Endothelial cell of umbilical vein (primary cell): Measurements from ENCODE around the gene INHA. TPM values are rescaled to one million over a fixed set of nuclear protein-coding genes. Genes with fewer than 3 reads are reported as not detected.

Source experiments
- BruUV-seq: library from RNA; stranded (reverse); fragments of 400-500 nt; replicated peaks from 2 replicates; lab custom pipeline; 2021; lab: Mats Ljungman, UMichigan
- CTCF ChIA-PET: fragments of 300-600, 350-600 bp; sonication (Branson Sonifier 250); formaldehyde crosslinking; loops from one replicate; lab custom pipeline; 2021; ENCODE audit warnings: antibody characterized with exemption, inconsistent platforms; lab: Charles Lee
- POLR2A ChIA-PET: fragments of 300-600, 350-600 bp; sonication (Branson Sonifier 250); formaldehyde crosslinking; loops from one replicate; lab custom pipeline; 2021; ENCODE audit warnings: antibody characterized with exemption, inconsistent platforms; lab: Charles Lee
- DNase-seq: peaks from one replicate; pipeline ENCODE4 v3.0.0-alpha.2; 2011; ENCODE audit warnings: low read depth, low spot score
- FAIRE-seq: peaks from 2 replicates; lab custom pipeline; 2011; peaks lifted over from hg19 to GRCh38; lab: Jason Lieb, UNC
- H2AFZ ChIP-seq: 2 replicates; pipeline ENCODE4 v1.6.0; 2012; ENCODE audit warnings: low read depth, low read length, control low read depth, inconsistent platforms
- H3K27ac ChIP-seq: 2 replicates; pipeline ENCODE4 v1.5.1; 2011; ENCODE audit warnings: low read depth, mild to moderate bottlenecking, control low read depth, low read length, moderate library complexity; ENCODE audit not compliant: insufficient read depth
- H3K27me3 ChIP-seq, 2 experiments: 2 replicates each; pipeline versions ENCODE4 v1.6.0 to v1.6.1; 2011; ENCODE audit warnings: low read length in 2 of 2, mixed read lengths in 1 of 2; ENCODE audit not compliant: control insufficient read depth in 2 of 2, insufficient read depth in 2 of 2
- H3K36me3 ChIP-seq, 2 experiments: 2 replicates in 1 of 2; 3 replicates in 1 of 2; pipeline ENCODE4 v1.5.1; 2011; ENCODE audit warnings: low read length in 2 of 2, mild to moderate bottlenecking in 1 of 2, moderate library complexity in 1 of 2; ENCODE audit not compliant: control insufficient read depth in 2 of 2, insufficient read depth in 2 of 2; ENCODE audit errors: extremely low read depth in 1 of 2
- H3K4me1 ChIP-seq: 3 replicates; pipeline ENCODE4 v1.5.1; 2011; ENCODE audit warnings: mild to moderate bottlenecking, low read length; ENCODE audit not compliant: control insufficient read depth, insufficient read depth; ENCODE audit errors: extremely low read depth
- H3K4me2 ChIP-seq: 2 replicates; pipeline ENCODE4 v1.6.1; 2011; ENCODE audit warnings: low read length, control low read depth, mixed read lengths; ENCODE audit not compliant: insufficient read depth
- H3K4me3 ChIP-seq, 3 experiments: fragments of 200-600 bp in 1 of 3; sonication (generic), shearing (Covaris generic) in 1 of 3; replicated peaks in 1 of 3; 2 replicates each; pipeline ENCODE4 v1.5.1; 2011 to 2016; ENCODE audit warnings: control low read depth in 3 of 3, low read length in 3 of 3, mild to moderate bottlenecking in 2 of 3, inconsistent platforms in 1 of 3, low read depth in 1 of 3, moderate library complexity in 1 of 3; ENCODE audit not compliant: insufficient read depth in 1 of 3
- H3K79me2 ChIP-seq: 2 replicates; pipeline ENCODE4 v1.6.0; 2012; ENCODE audit warnings: low read length, inconsistent platforms; ENCODE audit not compliant: control insufficient read depth, insufficient read depth
- H3K9ac ChIP-seq: replicated peaks from 2 replicates; pipeline ENCODE3; 2011; ENCODE audit warnings: low read length, control low read depth; ENCODE audit not compliant: insufficient read depth; ENCODE audit errors: extremely low read depth
- H3K9me1 ChIP-seq: replicated peaks from 3 replicates; pipeline ENCODE4 v1.6.0; 2011; ENCODE audit warnings: mild to moderate bottlenecking, low read length; ENCODE audit not compliant: control insufficient read depth, insufficient read depth; ENCODE audit errors: extremely low read depth
- H3K9me3 ChIP-seq: replicated peaks from 2 replicates; pipeline ENCODE4 v1.5.1; 2012; ENCODE audit warnings: low read length, inconsistent platforms; ENCODE audit not compliant: control insufficient read depth, insufficient read depth
- H4K20me1 ChIP-seq: replicated peaks from 2 replicates; pipeline ENCODE3; 2011; ENCODE audit warnings: mild to moderate bottlenecking, low read length; ENCODE audit not compliant: control insufficient read depth, insufficient read depth; ENCODE audit errors: extremely low read depth
- CTCF ChIP-seq, 2 donors: IDR thresholded peaks; 1 replicate in 1 of 2; 2 replicates in 1 of 2; pipeline ENCODE4 v1.5.1; 2011; ENCODE audit warnings: low read length in 2 of 2, mild to moderate bottlenecking in 2 of 2, moderate library complexity in 2 of 2, control low read depth in 1 of 2, inconsistent platforms in 1 of 2, low read depth in 1 of 2; ENCODE audit not compliant: insufficient read depth in 1 of 2; ENCODE audit errors: extremely low read depth in 1 of 2
- EZH2 ChIP-seq: IDR thresholded peaks from 2 replicates; pipeline ENCODE4 v1.6.1; 2012; ENCODE audit warnings: borderline replicate concordance, low read depth, mild to moderate bottlenecking, moderate library complexity, low read length, inconsistent platforms; ENCODE audit not compliant: severe bottlenecking
- JUN ChIP-seq: IDR thresholded peaks from 2 replicates; pipeline ENCODE4 v1.6.1; 2011; ENCODE audit warnings: borderline replicate concordance, low read depth; ENCODE audit not compliant: insufficient read length, insufficient read depth
- MAX ChIP-seq: IDR thresholded peaks from 2 replicates; pipeline ENCODE4 v1.6.1; 2011; ENCODE audit not compliant: insufficient read depth, insufficient read length
- POLR2A ChIP-seq: IDR thresholded peaks from 2 replicates; pipeline ENCODE4 v1.6.1; 2012; ENCODE audit warnings: low read depth, mild to moderate bottlenecking, control low read depth, low read length
- POLR2AphosphoS5 ChIP-seq: IDR thresholded peaks from 2 replicates; pipeline ENCODE4 v1.6.1; 2012; ENCODE audit warnings: low read depth, mild to moderate bottlenecking, control low read depth, low read length, moderate library complexity; ENCODE audit not compliant: insufficient read depth
- dilution Hi-C: fragments of 300-500 bp; cut with MboI; formaldehyde crosslinking; loops from one replicate; pipeline ENCODE4 v1.15.0; 2019; ENCODE audit warnings: low sequenced_read_pairs; ENCODE audit not compliant: extremely low pct_ligation_motif_present
- intact Hi-C: fragments of 100-400 bp; cut with micrococcal nuclease; formaldehyde crosslinking; loops from one replicate; pipeline ENCODE4 v1.10.0; 2022
- polyA plus RNA-seq, 4 experiments: library from polyadenylated mRNA; depleted of rRNA in 3 of 4; stranded (reverse) in 3 of 4; unstranded in 1 of 4; fragments of >200 nt; gene quantifications; 2 replicates each; pipeline versions ENCODE4 v1.2.1 to v1.2.3, GENCODE V29; 2011 to 2012; ENCODE audit warnings: missing spikeins in 1 of 4
- total RNA-seq: library from RNA; stranded (reverse); gene quantifications from 2 replicates; pipeline ENCODE4 v1.2.3, GENCODE V29; 2021

The INHA gene
- total and polyA plus RNA-seq, 2 donors (not counting 3 experiments of a cell fraction or from before 2014, with no cell fraction given) = 0.06 TPM; not detected in 1

GRCh38 chr2:219559156-219559915, 12.8 kb upstream of the INHA start:
- no peak overlapping the region for H3K4me2 ChIP-seq
- no peak overlapping the region for H3K4me3 ChIP-seq
- peaks cover 0 to 3% of the 10 kb centered on the region in 2 experiments for H3K27me3 ChIP-seq
- intact Hi-C loops (no loop called here), dilution Hi-C loops (no loop called here)
- no peaks in the 10 kb centered on the region for H3K9me1 ChIP-seq
- H3K36me3 ChIP-seq = no peaks in the 10 kb centered on the region
- no peaks in the 10 kb centered on the region for H3K9me3 ChIP-seq
- POLR2A ChIA-PET = no interaction called here
- H3K4me1 ChIP-seq = no peaks in the 10 kb centered on the region
- FAIRE-seq (no peak), DNase-seq (no peak)
- H4K20me1 ChIP-seq = no peaks in the 10 kb centered on the region
- no peak overlapping the region for H2AFZ ChIP-seq
- CTCF ChIA-PET = interaction anchor here (0.6 to 2.9 kb wide), 22 partner anchors 8 to 143 kb away, joined by 3 to 42 read pairs (median 6); partner anchors contain the start of genes CHPF, OBSL1, STK11IP and TMEM198
- no peak for TF ChIP-seq POLR2AphosphoS5
- no peak for TF ChIP-seq POLR2A
- TF ChIP-seq JUN = no peak
- TF ChIP-seq EZH2 = no peak
- no peak for TF ChIP-seq MAX
- no peak for TF ChIP-seq CTCF (IDR thresholded peaks at IDR 0.05; ENCODE audit: extremely low read depth in 1 of 2, insufficient read depth in 1 of 2, low read depth in 1 of 2, low read length in 2 of 2)
- no peak overlapping the region for H3K9ac ChIP-seq
- H3K79me2 ChIP-seq = no peaks in the 10 kb centered on the region
- no TSS peak for BruUV-seq
- H3K27ac ChIP-seq = no peak overlapping the region
